HCT116 (cell line): Measurements from ENCODE around the gene OPCML. TPM values are rescaled to one million over a fixed set of nuclear protein-coding genes. Genes with fewer than 3 reads are reported as not detected.

Experiments used
- ATAC-seq: fragments of 200-7000 bp; cut with Tn5 transposase; 2 replicates; pipeline ENCODE4 v1.9.1; 2020; ENCODE audit warnings: mild to moderate bottlenecking, moderate library complexity
- BruUV-seq: library from RNA; stranded (reverse); fragments of 400-500 nt; replicated peaks from 2 replicates; lab custom pipeline; 2021; lab: Mats Ljungman, UMichigan
- CTCF ChIA-PET: fragments of 300-600 bp; sonication (Branson Sonifier 250); formaldehyde crosslinking; loops from one replicate; lab custom pipeline; 2021; ENCODE audit warnings: antibody characterized with exemption; lab: Charles Lee
- POLR2A ChIA-PET: fragments of 300-600, 350-600 bp; sonication (Branson Sonifier 250); formaldehyde crosslinking; loops from one replicate; lab custom pipeline; 2021; ENCODE audit warnings: antibody characterized with exemption; lab: Charles Lee
- RAD21 ChIA-PET, 2 experiments: fragments of 300-600 bp; sonication (Branson Sonifier 250); formaldehyde crosslinking; loops; one replicate each; lab custom pipeline; 2023; ENCODE audit warnings: low total read pairs in 2 of 2; ENCODE audit not compliant: uncharacterized antibody in 2 of 2, unreplicated experiment in 2 of 2, low non-redundant PET in 1 of 2; lab: Charles Lee
- DNase-seq: peaks from one replicate; pipeline ENCODE4 v3.0.0-alpha.2; 2010; ENCODE audit warnings: low read depth, low spot score
- H2AFZ ChIP-seq: fragments of 200-600 bp; shearing (Covaris generic), sonication (generic); 2 replicates; pipeline ENCODE4 v1.6.1; 2017; ENCODE audit warnings: low read depth, mixed run types, mixed read lengths, antibody characterized with exemption, low read length; ENCODE audit not compliant: poor library complexity, severe bottlenecking
- H3K27ac ChIP-seq: 2 replicates; pipeline ENCODE4 v1.5.1; 2012; ENCODE audit warnings: low read depth, low read length
- H3K27me3 ChIP-seq: fragments of 200-600 bp; sonication (generic); 2 replicates; pipeline ENCODE4 v1.6.1; 2016; ENCODE audit warnings: mixed run types, low read length, mixed read lengths; ENCODE audit not compliant: insufficient read depth
- H3K36me3 ChIP-seq, 2 experiments: fragments of 200-500 bp in 1 of 2; fragments of 200-600 bp in 1 of 2; sonication (Bioruptor generic) in 1 of 2; sonication (generic) in 1 of 2; 2 replicates each; pipeline versions ENCODE4 v1.5.1 to v1.6.1; 2014 to 2016; ENCODE audit warnings: low read length in 2 of 2, inconsistent platforms in 1 of 2, mixed read lengths in 1 of 2, mixed run types in 1 of 2; ENCODE audit not compliant: insufficient read depth in 2 of 2, control insufficient read depth in 1 of 2
- H3K4me1 ChIP-seq, 2 experiments: fragments of 200-600 bp in 1 of 2; sonication (generic) in 1 of 2; 2 replicates each; pipeline versions ENCODE4 v1.5.1 to v1.6.1; 2012 to 2017; ENCODE audit warnings: low read length in 2 of 2, inconsistent platforms in 1 of 2, mild to moderate bottlenecking in 1 of 2, mixed read lengths in 1 of 2, mixed run types in 1 of 2, moderate library complexity in 1 of 2; ENCODE audit not compliant: insufficient read depth in 2 of 2, control insufficient read depth in 1 of 2
- H3K4me2 ChIP-seq: fragments of 200-600 bp; sonication (generic); 2 replicates; pipeline ENCODE4 v1.6.1; 2017; ENCODE audit warnings: mixed run types, low read length, mixed read lengths
- H3K4me3 ChIP-seq, 2 experiments: fragments of 200-600 bp in 1 of 2; sonication (generic) in 1 of 2; replicated peaks in 1 of 2; 2 replicates each; pipeline ENCODE4 v1.5.1; 2011 to 2016; ENCODE audit warnings: low read length in 2 of 2, control low read depth in 1 of 2, low read depth in 1 of 2, mild to moderate bottlenecking in 1 of 2, mixed read lengths in 1 of 2, mixed run types in 1 of 2
- H3K79me2 ChIP-seq: fragments of 200-600 bp; sonication (generic); 2 replicates; pipeline ENCODE4 v1.6.1; 2017; ENCODE audit warnings: mild to moderate bottlenecking, mixed run types, low read length, moderate library complexity, mixed read lengths; ENCODE audit not compliant: insufficient read depth
- H3K9ac ChIP-seq: fragments of 200-600 bp; sonication (generic); 2 replicates; pipeline ENCODE4 v1.6.1; 2016; ENCODE audit warnings: low read length, mixed read lengths
- H3K9me2 ChIP-seq: fragments of 200-600 bp; sonication (generic), shearing (Covaris generic); 2 replicates; pipeline ENCODE4 v1.6.1; 2017; ENCODE audit warnings: mixed run types, mild to moderate bottlenecking, moderate library complexity; ENCODE audit not compliant: insufficient read depth
- H3K9me3 ChIP-seq, 2 experiments: fragments of 200-500 bp in 1 of 2; fragments of 200-600 bp in 1 of 2; sonication (Bioruptor generic) in 1 of 2; sonication (generic) in 1 of 2; 2 replicates each; pipeline ENCODE4 v1.6.1; 2014 to 2017; ENCODE audit warnings: low read length in 2 of 2, mixed read lengths in 2 of 2, inconsistent platforms in 1 of 2, low read depth in 1 of 2, mild to moderate bottlenecking in 1 of 2, mixed run types in 1 of 2, moderate library complexity in 1 of 2; ENCODE audit not compliant: control insufficient read depth in 1 of 2, insufficient read depth in 1 of 2
- H4K20me1 ChIP-seq: fragments of 200-600 bp; sonication (generic), shearing (Covaris generic); 2 replicates; pipeline ENCODE4 v1.6.1; 2017; ENCODE audit warnings: mixed run types, mild to moderate bottlenecking, moderate library complexity; ENCODE audit not compliant: insufficient read depth
- ATF3 ChIP-seq: IDR thresholded peaks from 2 replicates; pipeline ENCODE4 v1.6.1; 2012
- CBX3 ChIP-seq: IDR thresholded peaks from 2 replicates; pipeline ENCODE4 v1.6.1; 2012; ENCODE audit warnings: low read depth
- CTCF ChIP-seq, 3 experiments: fragments of 200-600 bp in 1 of 3; sonication (generic) in 1 of 3; IDR thresholded peaks in 2 of 3; conservative IDR thresholded peaks in 1 of 3; 2 replicates each; pipeline ENCODE4 v1.5.1; 2012 to 2017; ENCODE audit warnings: low read depth in 2 of 3, low read length in 2 of 3, antibody characterized with exemption in 1 of 3, borderline replicate concordance in 1 of 3, control low read depth in 1 of 3, mild to moderate bottlenecking in 1 of 3, mixed read lengths in 1 of 3, mixed run types in 1 of 3, moderate library complexity in 1 of 3; ENCODE audit not compliant: insufficient read depth in 1 of 3
- EGR1 ChIP-seq: IDR thresholded peaks from 2 replicates; pipeline ENCODE4 v1.6.1; 2012; ENCODE audit warnings: low read depth
- ELF1 ChIP-seq: IDR thresholded peaks from 2 replicates; pipeline ENCODE4 v1.6.1; 2012; ENCODE audit warnings: low read depth, borderline replicate concordance
- EZH2 ChIP-seq: fragments of 200-600 bp; sonication (generic); IDR thresholded peaks from 2 replicates; pipeline ENCODE4 v1.6.1; 2017; ENCODE audit warnings: antibody characterized with exemption, mixed run types
- FOSL1 ChIP-seq: IDR thresholded peaks from 2 replicates; pipeline ENCODE4 v1.6.1; 2012; ENCODE audit warnings: low read depth
- JUND ChIP-seq: IDR thresholded peaks from 2 replicates; pipeline ENCODE4 v1.6.1; 2012
- MAX ChIP-seq: IDR thresholded peaks from 2 replicates; pipeline ENCODE4 v1.6.1; 2012
- POLR2AphosphoS5 ChIP-seq: IDR thresholded peaks from 2 replicates; pipeline ENCODE4 v1.6.1; 2011; ENCODE audit warnings: mild to moderate bottlenecking, low read depth, low read length, moderate library complexity
- RAD21 ChIP-seq: IDR thresholded peaks from 2 replicates; pipeline ENCODE4 v1.6.1; 2012; ENCODE audit warnings: low read depth, mild to moderate bottlenecking
- TCF7L2 ChIP-seq: IDR thresholded peaks from 2 replicates; pipeline ENCODE4 v1.7.0; 2011; ENCODE audit warnings: borderline replicate concordance, inconsistent platforms; ENCODE audit not compliant: insufficient read depth, insufficient read length; ENCODE audit errors: extremely low read depth
- YY1 ChIP-seq: IDR thresholded peaks from 2 replicates; pipeline ENCODE4 v1.6.1; 2011; ENCODE audit warnings: low read length, low read depth, moderate library complexity, mild to moderate bottlenecking; ENCODE audit not compliant: insufficient replicate concordance; ENCODE audit errors: extremely low read depth
- ZBTB33 ChIP-seq: IDR thresholded peaks from 2 replicates; pipeline ENCODE4 v1.6.1; 2011; ENCODE audit warnings: mild to moderate bottlenecking, low read length, moderate library complexity; ENCODE audit not compliant: insufficient replicate concordance; ENCODE audit errors: extremely low read depth
- ZFX ChIP-seq: fragments of 450-650 bp; IDR thresholded peaks from 2 replicates; pipeline ENCODE4 v1.6.1; 2017
- ZNF274 ChIP-seq: fragments of 200-500 bp; sonication (Bioruptor generic); IDR thresholded peaks from 2 replicates; pipeline ENCODE4 v1.6.1; 2014; ENCODE audit warnings: mild to moderate bottlenecking, low read depth, low read length, inconsistent platforms
- intact Hi-C: fragments of 100-400 bp; cut with micrococcal nuclease; formaldehyde crosslinking; loops from 2 replicates; pipeline ENCODE4 v1.10.0; 2022
- total RNA-seq: library from RNA; stranded (reverse); gene quantifications from one replicate; pipeline ENCODE4 v1.2.1, GENCODE V29; 2021; ENCODE audit not compliant: unreplicated experiment

The OPCML gene
- total RNA-seq, 1 experiment from 2014 or later = not detected

GRCh38 chr11:133337193-133337592 lies 195.1 kb downstream of the OPCML start:
- TF ChIP-seq EGR1 (no peak), YY1 (no peak)
- H3K4me3 ChIP-seq = no peak overlapping the region
- ChIA-PET POLR2A (no interaction called here), CTCF (no interaction called here), RAD21 (no interaction called here)
- H4K20me1 ChIP-seq = no peaks in the 10 kb centered on the region
- no TSS peak for BruUV-seq
- no peak for ATAC-seq
- no peaks in the 10 kb centered on the region for H3K9me2 ChIP-seq
- H3K9me3 ChIP-seq = peaks cover 6 to 24% of the 10 kb centered on the region in 2 experiments; a peak in 2 of 4 replicates
- intact Hi-C loops = no loop called here
- no peak overlapping the region for H3K4me2 ChIP-seq
- H3K36me3 ChIP-seq = no peaks in the 10 kb centered on the region
- no peaks in the 10 kb centered on the region for H3K4me1 ChIP-seq
- no peak overlapping the region for H3K9ac ChIP-seq
- no peak overlapping the region for H2AFZ ChIP-seq
- H3K27ac ChIP-seq = no peak overlapping the region
- H3K27me3 ChIP-seq = no peaks in the 10 kb centered on the region
- no peaks in the 10 kb centered on the region for H3K79me2 ChIP-seq
- no peak for DNase-seq

GRCh38 chr11:133331031-133331430 lies 201.3 kb downstream of the OPCML start:
- no peaks in the 10 kb centered on the region for H4K20me1 ChIP-seq
- DNase-seq (no peak), ATAC-seq (no peak)
- no peak for TF ChIP-seq POLR2AphosphoS5
- no peak for TF ChIP-seq ELF1
- no peak for TF ChIP-seq ZBTB33
- no peak for TF ChIP-seq ATF3
- TF ChIP-seq FOSL1 = no peak
- no peak for TF ChIP-seq EZH2
- TF ChIP-seq ZNF274 = no peak
- TF ChIP-seq ZFX = no peak
- TF ChIP-seq JUND = no peak
- TF ChIP-seq TCF7L2 = no peak
- TF ChIP-seq YY1 = no peak
- TF ChIP-seq MAX = no peak
- no peak for TF ChIP-seq CTCF (IDR thresholded peaks at IDR 0.05 in 2 of 3, conservative IDR thresholded peaks at IDR 0.05 in 1 of 3; ENCODE audit: borderline replicate concordance in 1 of 3, insufficient read depth in 1 of 3, low read depth in 2 of 3, low read length in 2 of 3)
- no peak for TF ChIP-seq CBX3
- no peak for TF ChIP-seq RAD21
- no peak overlapping the region for H3K4me3 ChIP-seq
- no peak overlapping the region for H3K27ac ChIP-seq
- BruUV-seq = no TSS peak
- no peaks in the 10 kb centered on the region for H3K27me3 ChIP-seq
- intact Hi-C loops = no loop called here
- no peaks in the 10 kb centered on the region for H3K4me1 ChIP-seq
- H2AFZ ChIP-seq = no peak overlapping the region
- no peaks in the 10 kb centered on the region for H3K36me3 ChIP-seq
- peaks cover 0 to 15% of the 10 kb centered on the region in 2 experiments; a peak in 1 of 4 replicates for H3K9me3 ChIP-seq
- ChIA-PET CTCF (no interaction called here), POLR2A (no interaction called here), RAD21 (no interaction called here)
- H3K9me2 ChIP-seq = no peaks in the 10 kb centered on the region
- no peak overlapping the region for H3K4me2 ChIP-seq
- no peak overlapping the region for H3K9ac ChIP-seq
- H3K79me2 ChIP-seq = no peaks in the 10 kb centered on the region
